GM23338 (cell line): ENCODE results near the gene PEBP1. TPM values are rescaled to one million over a fixed set of nuclear protein-coding genes. Genes with fewer than 3 reads are reported as not detected.

Source experiments
- ATAC-seq: fragments of 200-7000 bp; cut with Tn5 transposase; 3 replicates; pipeline ENCODE4 v1.9.1; 2020
- DNase-seq: peaks from one replicate; pipeline ENCODE4 v3.0.0-alpha.2; 2015; ENCODE audit warnings: low spot score
- H2AFZ ChIP-seq: fragments of 200-600 bp; sonication (generic); 2 replicates; pipeline ENCODE4 v1.8.0; 2016; ENCODE audit warnings: antibody characterized with exemption, mild to moderate bottlenecking, moderate library complexity
- H3F3A ChIP-seq: fragments of 200-600 bp; sonication (generic); replicated peaks from 2 replicates; pipeline ENCODE4 v1.8.0; 2017; ENCODE audit warnings: antibody characterized with exemption, mixed run types, low read depth
- H3K27ac ChIP-seq: fragments of 200-600 bp; sonication (generic); 2 replicates; pipeline ENCODE4 v1.6.1; 2016; ENCODE audit warnings: low read depth
- H3K27me3 ChIP-seq: fragments of 200-600 bp; sonication (generic); 2 replicates; pipeline ENCODE4 v1.8.0; 2016; ENCODE audit warnings: mild to moderate bottlenecking, mixed run types, moderate library complexity; ENCODE audit not compliant: insufficient read depth
- H3K36me3 ChIP-seq: fragments of 200-600 bp; sonication (generic); 2 replicates; pipeline ENCODE4 v1.8.0; 2016; ENCODE audit warnings: mild to moderate bottlenecking; ENCODE audit not compliant: insufficient read depth
- H3K4me1 ChIP-seq: fragments of 200-600 bp; sonication (generic); 2 replicates; pipeline ENCODE4 v1.8.0; 2016; ENCODE audit warnings: mild to moderate bottlenecking, moderate library complexity; ENCODE audit not compliant: insufficient read depth
- H3K4me2 ChIP-seq: fragments of 200-600 bp; sonication (generic); 2 replicates; pipeline ENCODE4 v1.7.1; 2017; ENCODE audit warnings: mixed run types
- H3K4me3 ChIP-seq: fragments of 200-600 bp; sonication (generic); 2 replicates; pipeline ENCODE4 v1.6.1; 2016; ENCODE audit warnings: mixed run types
- H3K79me2 ChIP-seq: fragments of 200-600 bp; sonication (generic); replicated peaks from 2 replicates; pipeline ENCODE4 v1.8.0; 2017; ENCODE audit warnings: mild to moderate bottlenecking; ENCODE audit not compliant: insufficient read depth
- H3K9me2 ChIP-seq: fragments of 200-600 bp; sonication (generic); 2 replicates; pipeline ENCODE4 v1.8.0; 2017; ENCODE audit not compliant: insufficient read depth
- H4K20me1 ChIP-seq: fragments of 200-600 bp; sonication (generic); replicated peaks from 2 replicates; pipeline ENCODE4 v1.8.0; 2017; ENCODE audit warnings: mild to moderate bottlenecking; ENCODE audit not compliant: insufficient read depth
- H3K27ac Mint-ChIP-seq: 2 replicates; pipeline ENCODE4 v1.8.0; 2020; ENCODE audit warnings: inconsistent platforms, mild to moderate bottlenecking, moderate library complexity, mixed read lengths
- H3K27me3 Mint-ChIP-seq: 3 replicates; pipeline ENCODE4 v1.8.0; 2022; ENCODE audit warnings: low read depth, mild to moderate bottlenecking, moderate library complexity, mixed read lengths, inconsistent platforms; ENCODE audit not compliant: insufficient read depth, poor library complexity
- H3K36me3 Mint-ChIP-seq: 3 replicates; pipeline ENCODE4 v1.8.0; 2021; ENCODE audit warnings: low read depth, mild to moderate bottlenecking, inconsistent platforms, moderate library complexity, mixed read lengths
- H3K4me1 Mint-ChIP-seq: 3 replicates; pipeline ENCODE4 v1.8.0; 2020; ENCODE audit warnings: mild to moderate bottlenecking, inconsistent platforms, mixed read lengths
- H3K4me3 Mint-ChIP-seq: 3 replicates; pipeline ENCODE4 v1.8.0; 2021; ENCODE audit warnings: moderate library complexity, mild to moderate bottlenecking, inconsistent platforms, mixed read lengths
- H3K9me3 Mint-ChIP-seq: 3 replicates; pipeline ENCODE4 v1.8.0; 2020; ENCODE audit warnings: moderate library complexity, mild to moderate bottlenecking, inconsistent platforms, mixed read lengths
- CREB1 ChIP-seq: fragments of 250-450 bp; sonication (Bioruptor Pico); IDR thresholded peaks from 2 replicates; pipeline ENCODE4 v1.5.0; 2020; ENCODE audit warnings: low read depth, mild to moderate bottlenecking, moderate library complexity
- ETS1 ChIP-seq: IDR thresholded peaks from 2 replicates; pipeline ENCODE4 v1.6.1; 2016; ENCODE audit warnings: antibody characterized with exemption
- EZH2phosphoT487 ChIP-seq: fragments of 200-600 bp; sonication (generic); IDR thresholded peaks from one replicate; pipeline ENCODE4 v1.8.1; 2018; ENCODE audit warnings: antibody characterized with exemption; ENCODE audit not compliant: unreplicated experiment
- JUNB ChIP-seq: IDR thresholded peaks from one replicate; pipeline ENCODE4 v1.6.1; 2016; ENCODE audit warnings: antibody characterized with exemption; ENCODE audit not compliant: unreplicated experiment
- NANOG ChIP-seq: IDR thresholded peaks from 2 replicates; pipeline ENCODE4 v1.6.1; 2016; ENCODE audit warnings: antibody characterized with exemption, borderline replicate concordance
- POLR2AphosphoS5 ChIP-seq: IDR thresholded peaks from 2 replicates; pipeline ENCODE4 v1.6.1; 2016; ENCODE audit warnings: antibody characterized with exemption, low read depth
- REST ChIP-seq: IDR thresholded peaks from one replicate; pipeline ENCODE4 v1.6.1; 2018; ENCODE audit warnings: antibody characterized with exemption; ENCODE audit not compliant: unreplicated experiment
- STAT1 ChIP-seq: IDR thresholded peaks from one replicate; pipeline ENCODE4 v1.6.1; 2016; ENCODE audit warnings: antibody characterized with exemption; ENCODE audit not compliant: unreplicated experiment
- ZNF114 ChIP-seq: fragments of 250-450 bp; sonication (Bioruptor Pico); IDR thresholded peaks from 2 replicates; pipeline ENCODE4 v1.5.0; 2020; ENCODE audit warnings: mild to moderate bottlenecking, moderate library complexity
- ZNF331 ChIP-seq: fragments of 250-450 bp; sonication (Bioruptor Pico); IDR thresholded peaks from 2 replicates; pipeline ENCODE4 v1.5.0; 2020; ENCODE audit warnings: low read depth, mild to moderate bottlenecking, moderate library complexity
- ZNF462 ChIP-seq: fragments of 250-450 bp; sonication (Bioruptor Pico); IDR thresholded peaks from 2 replicates; pipeline ENCODE4 v1.5.0; 2020; ENCODE audit warnings: mild to moderate bottlenecking, moderate library complexity
- polyA plus RNA-seq: library from polyadenylated mRNA; unstranded; fragments of >200 nt; fragmentation: Nextera tagmentation; extraction: Ambion mirVana; gene quantifications from 2 replicates; pipeline ENCODE4 v1.2.1, GENCODE V29; 2016
- total RNA-seq: library from RNA; depleted of rRNA; stranded (reverse); fragments of >200 nt; shearing (Covaris generic); gene quantifications from 2 replicates; pipeline ENCODE4 v1.2.3, GENCODE V29; 2014

Gene PEBP1
- total and polyA plus RNA-seq, 2 experiments from 2014 or later: 442 to 844 TPM

- peaks cover 23% of the 10 kb centered on the region for H3K4me1 ChIP-seq
- no peak overlapping the region for H2AFZ ChIP-seq
- Mint-ChIP-seq H3K4me1 (peaks cover 26% of the 10 kb centered on the region), H3K27ac (no peak overlapping the region), H3K4me3 (no peak overlapping the region), H3K36me3 (no peaks in the 10 kb centered on the region; the same call in 2 of the 3 replicates), H3K9me3 (no peaks in the 10 kb centered on the region), H3K27me3 (peaks cover 1% of the 10 kb centered on the region)
- no peak overlapping the region for H3K4me2 ChIP-seq
- H3K79me2 ChIP-seq: no peaks in the 10 kb centered on the region
- H3K27me3 ChIP-seq: no peaks in the 10 kb centered on the region
- no peak overlapping the region for H3K4me3 ChIP-seq
- no peaks in the 10 kb centered on the region for H3F3A ChIP-seq
- no peak overlapping the region for H3K27ac ChIP-seq
- no peaks in the 10 kb centered on the region for H4K20me1 ChIP-seq
- no peaks in the 10 kb centered on the region for H3K36me3 ChIP-seq
- DNase-seq (no peak), ATAC-seq (no peak)
- H3K9me2 ChIP-seq: no peaks in the 10 kb centered on the region
- TF ChIP-seq NANOG (no peak), POLR2AphosphoS5 (no peak), STAT1 (no peak), ETS1 (no peak), ZNF114 (CRISPR knock-in tag) (no peak), CREB1 (CRISPR knock-in tag) (no peak), ZNF462 (CRISPR knock-in tag) (no peak), JUNB (no peak), EZH2phosphoT487 (no peak), REST (no peak), ZNF331 (CRISPR knock-in tag) (no peak)
These were observed 57.6 kb downstream of the PEBP1 start for GRCh38 chr12:118193477-118193876.
